ENCODE data around the gene RBFOX2. TPM values are rescaled to one million over a fixed set of nuclear protein-coding genes. Genes with fewer than 3 reads are reported as not detected.
"Not testable (repeated sequence)": the region's sequence is repeated elsewhere in the genome, so short reads cannot be mapped to it uniquely, and the experiment has no call there.

RBFOX2 gene
- total RNA-seq, 1 experiment from 2014 or later: 81.1 TPM

- Histone ChIP-seq H3K9me3 (ENCODE audit: control insufficient read depth, insufficient read depth, low read depth, low read length) (no peaks in the 10 kb centered on the region), H3K27ac (ENCODE audit: low read length) (no peak overlapping the region), H3K4me1 (ENCODE audit: control insufficient read depth, insufficient read depth, low read length) (no peaks in the 10 kb centered on the region), H3K27me3 (ENCODE audit: control insufficient read depth, insufficient read depth, low read length) (no peaks in the 10 kb centered on the region), H3K4me3 (ENCODE audit: low read depth in 2 of 2, low read length in 2 of 2) (no peak overlapping the region), H3K36me3 (ENCODE audit: control insufficient read depth, insufficient read depth, low read length) (peaks cover 5% of the 10 kb centered on the region; the same call in 1 of the 2 replicates)
- DNase-seq (ENCODE audit: low read depth, low spot score) (no peak), ATAC-seq (0 out of 2 replicates have a peak, but pooled peaks have one; percentile 17)
- CTCF ChIA-PET: no interaction called here
- POLR2A ChIA-PET: no interaction called here
- intact Hi-C loops (cut with micrococcal nuclease; ENCODE audit: unreplicated experiment) (no loop called here), in situ Hi-C loops (cut with HindIII; ENCODE audit: low pct_unique_long_range_greater_than_20kb, low sequenced_read_pairs) (no loop called here)
- TF ChIP-seq TCF7L2 (IDR thresholded peaks at IDR 0.05; ENCODE audit: low read depth, low read length) (no peak), POLR2AphosphoS5 (IDR thresholded peaks at IDR 0.05; ENCODE audit: low read depth, low read length) (no peak), SIN3A (IDR thresholded peaks at IDR 0.05; ENCODE audit: borderline replicate concordance, insufficient read depth, low read depth, low read length) (no peak), CTCF (IDR thresholded peaks at IDR 0.05) (no peak; the same call in 1 of the 2 replicates)
- TF ChIP-seq, protein P1, sequence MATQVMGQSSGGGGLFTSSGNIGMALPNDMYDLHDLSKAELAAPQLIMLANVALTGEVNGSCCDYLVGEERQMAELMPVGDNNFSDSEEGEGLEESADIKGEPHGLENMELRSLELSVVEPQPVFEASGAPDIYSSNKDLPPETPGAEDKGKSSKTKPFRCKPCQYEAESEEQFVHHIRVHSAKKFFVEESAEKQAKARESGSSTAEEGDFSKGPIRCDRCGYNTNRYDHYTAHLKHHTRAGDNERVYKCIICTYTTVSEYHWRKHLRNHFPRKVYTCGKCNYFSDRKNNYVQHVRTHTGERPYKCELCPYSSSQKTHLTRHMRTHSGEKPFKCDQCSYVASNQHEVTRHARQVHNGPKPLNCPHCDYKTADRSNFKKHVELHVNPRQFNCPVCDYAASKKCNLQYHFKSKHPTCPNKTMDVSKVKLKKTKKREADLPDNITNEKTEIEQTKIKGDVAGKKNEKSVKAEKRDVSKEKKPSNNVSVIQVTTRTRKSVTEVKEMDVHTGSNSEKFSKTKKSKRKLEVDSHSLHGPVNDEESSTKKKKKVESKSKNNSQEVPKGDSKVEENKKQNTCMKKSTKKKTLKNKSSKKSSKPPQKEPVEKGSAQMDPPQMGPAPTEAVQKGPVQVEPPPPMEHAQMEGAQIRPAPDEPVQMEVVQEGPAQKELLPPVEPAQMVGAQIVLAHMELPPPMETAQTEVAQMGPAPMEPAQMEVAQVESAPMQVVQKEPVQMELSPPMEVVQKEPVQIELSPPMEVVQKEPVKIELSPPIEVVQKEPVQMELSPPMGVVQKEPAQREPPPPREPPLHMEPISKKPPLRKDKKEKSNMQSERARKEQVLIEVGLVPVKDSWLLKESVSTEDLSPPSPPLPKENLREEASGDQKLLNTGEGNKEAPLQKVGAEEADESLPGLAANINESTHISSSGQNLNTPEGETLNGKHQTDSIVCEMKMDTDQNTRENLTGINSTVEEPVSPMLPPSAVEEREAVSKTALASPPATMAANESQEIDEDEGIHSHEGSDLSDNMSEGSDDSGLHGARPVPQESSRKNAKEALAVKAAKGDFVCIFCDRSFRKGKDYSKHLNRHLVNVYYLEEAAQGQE (IDR thresholded peaks at IDR 0.05; ENCODE audit: insufficient read depth in 1 of 2, low read depth in 2 of 2, low read length in 1 of 2): no peak
- BruUV-seq (replicated peaks): no TSS peak
Measured at GRCh38 chr22:35739931-35740380, 288.7 kb downstream of the RBFOX2 start.

- TF ChIP-seq SIN3A (IDR thresholded peaks at IDR 0.05; ENCODE audit: borderline replicate concordance, insufficient read depth, low read depth, low read length): no peak
- TF ChIP-seq CTCF (IDR thresholded peaks at IDR 0.05): peak; percentile 44; the same call in 1 of the 2 replicates
- Histone ChIP-seq H3K4me1 (ENCODE audit: control insufficient read depth, insufficient read depth, low read length) (no peaks in the 10 kb centered on the region), H3K9me3 (ENCODE audit: control insufficient read depth, insufficient read depth, low read depth, low read length) (no peaks in the 10 kb centered on the region), H3K27me3 (ENCODE audit: control insufficient read depth, insufficient read depth, low read length) (no peaks in the 10 kb centered on the region), H3K36me3 (ENCODE audit: control insufficient read depth, insufficient read depth, low read length) (peaks cover 5% of the 10 kb centered on the region; the same call in 1 of the 2 replicates), H3K27ac (ENCODE audit: low read length) (0 out of 2 replicates have a peak overlapping the region, but pooled peaks have one; percentile 36), H3K4me3 (ENCODE audit: low read depth in 2 of 2, low read length in 2 of 2) (no peak overlapping the region)
- in situ Hi-C loops (cut with HindIII; ENCODE audit: low pct_unique_long_range_greater_than_20kb, low sequenced_read_pairs): no loop called here
- ATAC-seq (0 out of 2 replicates have a peak, but pooled peaks have one; percentile 58), DNase-seq (ENCODE audit: low read depth, low spot score) (no peak)
- POLR2A ChIA-PET: no interaction called here
- no TSS peak for BruUV-seq (replicated peaks)
- intact Hi-C loops (cut with micrococcal nuclease; ENCODE audit: unreplicated experiment): no loop called here
- CTCF ChIA-PET: no interaction called here
Measured at GRCh38 chr22:35739076-35739930, 289.3 kb downstream of the RBFOX2 start.

DNA sequence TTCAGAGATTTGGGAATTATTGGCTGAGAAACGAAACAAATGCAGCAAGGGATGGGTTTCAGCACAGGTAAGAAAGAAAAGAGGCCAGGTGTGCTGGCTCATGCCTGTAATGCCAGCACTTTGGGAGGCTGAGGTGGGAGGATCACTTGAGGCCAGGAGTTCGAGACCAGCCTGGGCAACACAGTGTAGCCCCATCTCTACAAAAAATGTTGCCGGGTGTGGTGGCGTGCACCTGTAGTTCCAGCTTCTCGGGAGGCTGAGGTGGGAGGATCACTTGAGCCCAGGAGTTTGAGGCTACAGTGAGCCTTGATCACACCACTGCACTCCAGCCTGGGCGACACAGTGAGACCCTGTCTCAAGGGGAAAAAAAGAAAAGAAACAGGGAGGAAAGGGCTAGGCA lies 290.7 kb downstream of the RBFOX2 start:
- POLR2A ChIA-PET; CTCF ChIA-PET; intact Hi-C loops (cut with micrococcal nuclease; ENCODE audit: unreplicated experiment); ATAC-seq; H3K27me3 ChIP-seq (ENCODE audit: control insufficient read depth, insufficient read depth, low read length); BruUV-seq (replicated peaks); DNase-seq (ENCODE audit: low read depth, low spot score); in situ Hi-C loops (cut with HindIII; ENCODE audit: low pct_unique_long_range_greater_than_20kb, low sequenced_read_pairs); H3K9me3 ChIP-seq (ENCODE audit: control insufficient read depth, insufficient read depth, low read depth, low read length); H3K4me3 ChIP-seq (ENCODE audit: low read depth in 2 of 2, low read length in 2 of 2); H3K4me1 ChIP-seq (ENCODE audit: control insufficient read depth, insufficient read depth, low read length); H3K36me3 ChIP-seq (ENCODE audit: control insufficient read depth, insufficient read depth, low read length); H3K27ac ChIP-seq (ENCODE audit: low read length): not testable (repeated sequence)

All from Panc1 (cell line).